ENCODE data around the gene CBLB. TPM values are rescaled to one million over a fixed set of nuclear protein-coding genes. Genes with fewer than 3 reads are reported as not detected.

The CBLB gene
- polyA plus RNA-seq, 4 donors, result 8.8 to 29.8 (median 12.9) TPM

- WGBS, 3 donors, result 14 to 67% (median 37%) methylated on average over 5 of the region's 5 CpGs
- peak; percentile 3 to 68 for DNase-seq
- FAIRE-seq, result no peak
These were observed 257.3 kb downstream of the CBLB start for GRCh38 chr3:105611304-105612192.

GRCh38 chr3:105610473-105610872 lies 258.3 kb downstream of the CBLB start:
- peaks cover 0 to 4% of the 10 kb centered on the region in 2 donors for H3K9me3 ChIP-seq (ENCODE audit: control insufficient read depth in 2 of 2, insufficient read depth in 1 of 2, low read depth in 1 of 2, low read length in 1 of 2)
- FAIRE-seq (no peak), DNase-seq (no peak)
- H3K4me1 ChIP-seq (ENCODE audit: control insufficient read depth in 3 of 3, insufficient read depth in 2 of 3, low read depth in 1 of 3, low read length in 2 of 3), result no peaks in the 10 kb centered on the region
- H3K27me3 ChIP-seq (ENCODE audit: control insufficient read depth in 3 of 3, insufficient read depth in 3 of 3, low read length in 3 of 3), result no peaks in the 10 kb centered on the region
- no peak overlapping the region for H3K27ac ChIP-seq (ENCODE audit: low read depth in 1 of 3, low read length in 2 of 3)
- WGBS, 3 donors, result 94 to 97% (median 95%) methylated on average over 4 of the region's 4 CpGs
- no peaks in the 10 kb centered on the region for H3K36me3 ChIP-seq (ENCODE audit: control insufficient read depth in 3 of 3, insufficient read depth in 2 of 3, low read depth in 1 of 3, low read length in 3 of 3)
- no peak overlapping the region for H3K4me3 ChIP-seq (ENCODE audit: low read depth in 1 of 3, low read length in 3 of 3)

More at GRCh38 chr3:105611304-105612192, 257.3 kb downstream of the CBLB start:
- H3K27ac ChIP-seq (ENCODE audit: low read depth in 1 of 3, low read length in 2 of 3), result no peak overlapping the region
- no peaks in the 10 kb centered on the region for H3K27me3 ChIP-seq (ENCODE audit: control insufficient read depth in 3 of 3, insufficient read depth in 3 of 3, low read length in 3 of 3)
- peaks cover 0 to 4% of the 10 kb centered on the region in 2 donors for H3K9me3 ChIP-seq (ENCODE audit: control insufficient read depth in 2 of 2, insufficient read depth in 1 of 2, low read depth in 1 of 2, low read length in 1 of 2)
- no peaks in the 10 kb centered on the region for H3K36me3 ChIP-seq (ENCODE audit: control insufficient read depth in 3 of 3, insufficient read depth in 2 of 3, low read depth in 1 of 3, low read length in 3 of 3)
- no peak overlapping the region for H3K4me3 ChIP-seq (ENCODE audit: low read depth in 1 of 3, low read length in 3 of 3)
- no peaks in the 10 kb centered on the region for H3K4me1 ChIP-seq (ENCODE audit: control insufficient read depth in 3 of 3, insufficient read depth in 2 of 3, low read depth in 1 of 3, low read length in 2 of 3)

- DNase-seq, result no peak
- Histone ChIP-seq H3K27me3 (ENCODE audit: control insufficient read depth in 3 of 3, insufficient read depth in 3 of 3, low read length in 3 of 3) (no peaks in the 10 kb centered on the region), H3K4me3 (ENCODE audit: low read depth in 1 of 3, low read length in 3 of 3) (no peak overlapping the region), H3K27ac (ENCODE audit: low read depth in 1 of 3, low read length in 2 of 3) (no peak overlapping the region), H3K36me3 (ENCODE audit: control insufficient read depth in 3 of 3, insufficient read depth in 2 of 3, low read depth in 1 of 3, low read length in 3 of 3) (no peaks in the 10 kb centered on the region), H3K9me3 (ENCODE audit: control insufficient read depth in 2 of 2, insufficient read depth in 1 of 2, low read depth in 1 of 2, low read length in 1 of 2) (peaks cover 0 to 4% of the 10 kb centered on the region in 2 donors), H3K4me1 (ENCODE audit: control insufficient read depth in 3 of 3, insufficient read depth in 2 of 3, low read depth in 1 of 3, low read length in 2 of 3) (no peaks in the 10 kb centered on the region)
- 90 to 92% (median 92%) methylated on average over 17 of the region's 17 CpGs for WGBS, 3 donors
- FAIRE-seq, result no peak
These were observed 260.2 kb downstream of the CBLB start for GRCh38 chr3:105608623-105609022.

GRCh38 chr3:105606016-105606415 lies 262.8 kb downstream of the CBLB start:
- Histone ChIP-seq H3K27ac (ENCODE audit: low read depth in 1 of 3, low read length in 2 of 3) (no peak overlapping the region), H3K9me3 (ENCODE audit: control insufficient read depth in 2 of 2, insufficient read depth in 1 of 2, low read depth in 1 of 2, low read length in 1 of 2) (peaks cover 0 to 4% of the 10 kb centered on the region in 2 donors), H3K4me1 (ENCODE audit: control insufficient read depth in 3 of 3, insufficient read depth in 2 of 3, low read depth in 1 of 3, low read length in 2 of 3) (no peaks in the 10 kb centered on the region), H3K4me3 (ENCODE audit: low read depth in 1 of 3, low read length in 3 of 3) (no peak overlapping the region), H3K36me3 (ENCODE audit: control insufficient read depth in 3 of 3, insufficient read depth in 2 of 3, low read depth in 1 of 3, low read length in 3 of 3) (no peaks in the 10 kb centered on the region), H3K27me3 (ENCODE audit: control insufficient read depth in 3 of 3, insufficient read depth in 3 of 3, low read length in 3 of 3) (no peaks in the 10 kb centered on the region)
- DNase-seq (no peak), FAIRE-seq (no peak)

All from small intestine (tissue), 7 donors.